Activated CD8-positive, alpha-beta memory T cell treated with anti-CD3 and anti-CD28 coated beads, Interleukin-2, amount 50 U/mL, for 1 hour (primary cell): ENCODE measurements around the gene APOL5.
"Not testable (repeated sequence)": the region's sequence is repeated elsewhere in the genome, so short reads cannot be mapped to it uniquely, and the experiment has no call there.

Experiments
- DNase-seq: peaks from one replicate; pipeline ENCODE4 v3.0.0-alpha.2; 2020; ENCODE audit errors: extremely low read depth

APOL5 gene, protein sequence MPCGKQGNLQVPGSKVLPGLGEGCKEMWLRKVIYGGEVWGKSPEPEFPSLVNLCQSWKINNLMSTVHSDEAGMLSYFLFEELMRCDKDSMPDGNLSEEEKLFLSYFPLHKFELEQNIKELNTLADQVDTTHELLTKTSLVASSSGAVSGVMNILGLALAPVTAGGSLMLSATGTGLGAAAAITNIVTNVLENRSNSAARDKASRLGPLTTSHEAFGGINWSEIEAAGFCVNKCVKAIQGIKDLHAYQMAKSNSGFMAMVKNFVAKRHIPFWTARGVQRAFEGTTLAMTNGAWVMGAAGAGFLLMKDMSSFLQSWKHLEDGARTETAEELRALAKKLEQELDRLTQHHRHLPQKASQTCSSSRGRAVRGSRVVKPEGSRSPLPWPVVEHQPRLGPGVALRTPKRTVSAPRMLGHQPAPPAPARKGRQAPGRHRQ

DNA sequence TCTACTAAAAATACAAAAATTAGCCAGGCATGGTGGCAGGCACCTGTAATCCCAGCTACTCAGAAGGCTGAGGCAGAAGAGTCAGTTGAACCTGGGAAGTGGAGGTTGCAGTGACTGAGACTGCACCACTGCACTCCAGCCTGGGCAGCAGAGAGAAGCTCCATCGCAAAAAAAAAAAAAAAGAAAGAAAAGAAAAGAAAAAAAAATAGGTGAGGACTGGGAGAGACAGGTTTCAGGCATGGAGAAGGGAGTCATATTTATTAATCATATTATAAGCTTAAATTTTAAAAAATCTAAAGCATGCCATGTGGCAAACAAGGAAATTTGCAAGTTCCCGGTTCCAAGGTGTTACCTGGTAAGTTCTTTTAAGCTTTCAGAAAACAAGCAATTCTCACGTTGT, at the start of gene APOL5:
Gene APOL5, plus strand, starts transcription at position 301 of the 400 bp plus-strand sequence. Its CDS starts 0 bp downstream, at position 301.
- no peak for DNase-seq

DNA sequence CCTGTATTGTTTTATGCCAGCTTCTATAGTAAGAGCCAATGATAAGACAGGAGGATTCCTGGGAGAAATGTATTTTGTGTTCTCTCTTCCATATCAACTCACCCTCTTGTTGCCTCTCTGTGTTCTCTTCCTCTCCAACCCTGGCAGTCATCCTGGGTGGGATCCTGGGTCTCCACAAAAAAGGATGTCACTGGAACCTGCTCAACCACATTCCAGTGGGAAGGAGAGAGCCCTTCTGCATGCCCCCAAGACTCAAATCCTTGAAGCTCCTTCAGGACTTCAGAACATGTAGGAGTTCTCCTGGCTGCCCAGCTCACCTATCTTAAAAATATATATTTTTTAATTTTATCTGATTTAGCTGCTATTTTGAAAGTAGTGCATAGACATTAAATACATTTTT, 43.3 kb upstream of the APOL5 start:
- no peak for DNase-seq

DNA sequence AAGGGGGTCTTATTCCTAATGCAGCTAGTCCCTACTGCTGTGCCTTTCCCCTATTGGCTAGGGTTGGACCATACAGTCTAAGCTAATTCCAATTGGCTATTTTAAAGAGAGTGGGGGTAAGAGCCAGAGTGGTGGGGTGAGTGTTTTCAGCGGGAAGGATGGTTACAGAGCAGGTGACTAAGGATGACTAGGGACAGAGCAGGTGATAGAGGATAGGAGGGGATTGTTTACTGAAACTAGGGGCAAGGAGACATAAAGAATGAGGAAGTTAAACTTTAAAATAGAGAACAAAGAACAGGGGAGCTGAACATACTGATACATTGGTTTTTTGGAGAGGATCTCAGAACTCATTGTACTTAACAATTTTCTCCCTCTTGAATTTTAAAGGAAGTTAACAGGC, 41.6 kb upstream of the APOL5 start:
- DNase-seq, result not testable (repeated sequence)

DNA sequence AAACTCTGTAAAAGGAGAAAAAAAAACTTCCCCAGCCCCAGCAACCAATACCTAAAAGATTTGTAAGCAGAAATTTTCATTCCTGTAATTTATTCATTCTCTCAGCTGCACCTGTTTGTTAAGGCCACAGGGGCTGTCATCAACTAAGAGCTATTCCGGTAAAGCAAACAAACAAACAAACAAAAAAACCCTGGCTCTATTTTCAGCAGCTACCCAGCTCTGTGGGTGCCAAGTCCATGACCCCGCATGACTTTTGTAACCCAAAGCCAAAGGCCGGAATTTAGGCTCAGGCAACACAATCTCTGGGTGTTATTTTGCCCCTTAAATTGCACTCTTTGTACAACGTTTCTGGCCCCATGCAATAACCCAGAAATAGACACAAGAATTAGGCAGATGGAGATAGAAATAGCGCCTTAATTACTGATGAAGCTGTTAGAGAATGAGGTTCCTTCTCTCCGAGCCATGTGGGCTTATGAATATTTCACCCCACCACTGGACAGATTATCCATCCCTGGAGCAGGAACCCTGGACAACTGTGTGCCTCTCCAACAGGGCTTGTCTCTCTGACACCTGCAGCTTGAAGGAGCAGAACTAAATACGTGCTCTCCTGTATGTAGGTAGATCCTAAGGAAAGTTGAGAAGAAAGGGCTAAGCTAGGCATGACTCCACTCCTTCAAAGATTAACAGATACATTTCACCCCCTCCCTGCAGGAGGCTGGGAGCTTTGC, 40.0 kb upstream of the APOL5 start:
- no peak for DNase-seq

DNA sequence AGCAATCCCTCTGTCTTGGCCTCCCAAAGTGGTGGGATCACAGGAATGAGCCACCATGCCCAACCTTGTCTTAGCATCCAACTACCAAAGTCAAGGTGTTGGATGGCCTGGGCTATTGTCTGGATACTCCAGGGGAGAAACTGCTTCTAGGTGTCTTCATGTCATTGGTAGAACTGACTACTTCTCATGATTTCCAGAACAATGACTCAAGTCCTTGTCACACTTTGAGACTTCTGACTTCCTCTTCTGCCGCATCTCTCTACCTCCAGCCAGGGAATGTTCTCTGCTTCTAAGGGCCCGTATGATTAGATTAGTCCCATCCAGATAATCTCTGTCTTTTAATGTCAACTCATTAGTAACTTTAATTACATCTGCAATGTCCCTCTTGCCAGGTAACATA, 38.8 kb upstream of the APOL5 start:
- no peak for DNase-seq

DNA sequence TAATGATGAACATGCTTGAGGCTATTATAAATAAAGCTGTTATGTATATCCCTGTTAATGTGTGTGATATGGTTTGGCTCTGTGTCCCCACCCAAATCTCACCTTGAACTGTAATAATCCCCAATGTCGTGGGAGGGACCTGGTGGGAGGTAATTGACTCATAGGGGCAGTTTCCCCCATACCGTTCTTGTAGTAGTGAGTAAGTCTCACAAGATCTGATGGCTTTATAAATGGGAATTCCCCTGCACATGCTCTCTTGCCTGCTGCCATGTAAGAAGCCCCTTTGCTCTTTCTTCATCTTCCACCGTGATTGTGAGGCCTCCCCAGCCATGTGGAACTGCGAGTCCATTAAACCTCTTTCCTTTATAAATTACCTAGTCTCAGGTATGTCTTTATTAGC, 38.2 kb upstream of the APOL5 start:
- not testable (repeated sequence) for DNase-seq

DNA sequence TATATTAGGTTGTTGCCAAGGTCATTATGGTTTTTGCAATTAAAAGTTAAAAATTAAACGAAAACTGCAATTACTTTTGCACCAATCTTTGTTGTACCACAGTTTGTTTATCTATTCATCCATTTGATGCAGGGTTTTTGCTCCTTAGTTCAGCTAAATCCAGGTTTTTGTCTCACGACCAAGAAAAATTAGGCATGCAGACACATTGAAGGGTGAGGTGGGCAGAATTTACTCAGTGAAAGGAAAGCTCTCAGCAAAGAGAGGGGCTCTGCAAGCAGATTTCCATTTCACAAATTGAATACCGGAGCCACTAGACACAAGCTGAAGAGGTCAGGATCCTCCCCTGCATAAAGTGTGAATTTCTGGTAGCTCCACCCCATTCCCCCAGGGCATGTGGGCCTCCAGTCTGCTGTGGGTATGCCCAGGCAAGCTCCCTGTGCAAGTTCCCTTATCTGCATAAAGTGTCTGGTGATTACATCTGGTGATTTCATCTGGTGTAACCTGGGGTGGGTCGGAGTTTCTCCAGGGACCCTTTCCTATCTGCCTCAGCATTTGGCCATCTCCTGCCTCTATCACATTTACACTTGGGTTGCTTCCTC, 36.1 kb upstream of the APOL5 start:
- no peak for DNase-seq

DNA sequence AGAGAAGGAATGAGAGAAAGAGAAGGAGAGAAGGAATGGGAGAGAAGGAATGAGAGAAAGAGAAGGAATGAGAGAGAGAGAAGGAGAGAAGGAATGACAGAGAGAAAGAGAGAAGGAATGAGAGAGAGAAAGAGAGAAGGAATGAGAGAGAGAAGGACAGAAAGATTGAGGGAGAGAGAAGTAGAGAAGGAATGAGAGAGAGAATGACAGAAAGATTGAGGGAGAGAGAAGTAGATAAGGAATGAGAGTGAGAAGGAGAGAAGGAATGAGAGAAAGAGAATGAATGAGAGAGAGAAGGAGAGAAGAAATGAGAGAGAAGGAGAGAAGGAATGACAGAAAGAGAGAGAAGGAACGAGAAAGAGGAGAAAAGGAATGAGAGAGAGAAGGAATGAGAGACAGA, 34.1 kb upstream of the APOL5 start:
- DNase-seq, result no peak

DNA sequence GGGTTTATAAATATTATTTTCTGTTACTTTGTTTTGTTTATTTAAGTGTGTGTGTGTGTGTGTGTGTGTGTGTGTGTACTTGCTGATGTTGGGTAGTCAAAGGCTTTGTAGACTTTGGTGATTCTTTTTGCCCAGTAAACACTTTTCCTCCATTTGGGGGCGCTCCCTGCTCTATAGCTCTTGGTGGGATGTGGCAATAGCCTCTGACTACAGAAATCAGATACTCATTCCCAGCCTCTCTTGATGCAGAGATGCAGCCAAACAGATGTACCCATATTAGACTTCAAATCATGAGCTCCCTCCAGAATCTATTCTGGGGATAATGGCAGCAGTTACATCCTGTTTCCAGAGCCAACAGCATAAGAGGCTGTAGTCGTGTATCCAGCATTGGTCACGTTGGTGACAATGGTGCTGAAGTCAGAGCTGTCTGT, 33.4 kb upstream of the APOL5 start:
- no peak for DNase-seq

DNA sequence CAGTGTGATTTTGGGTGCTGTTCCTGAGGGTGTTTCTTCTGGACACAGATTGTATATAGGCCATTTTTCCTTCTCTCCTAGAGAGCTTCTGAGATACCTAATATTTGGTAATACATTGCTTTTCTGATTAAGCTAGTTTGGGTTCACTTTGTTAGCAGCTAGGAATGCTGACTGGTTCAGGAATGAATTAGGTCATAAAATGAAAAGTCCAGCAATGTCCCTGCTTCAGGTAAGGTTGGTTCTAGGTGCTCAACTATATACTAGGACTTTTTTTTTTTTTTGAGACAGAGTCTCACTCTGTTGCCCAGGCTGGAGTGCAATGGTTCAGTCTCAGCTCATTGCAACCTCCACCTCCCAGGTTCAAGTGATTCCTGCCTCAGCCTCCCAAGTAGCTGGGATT, 32.9 kb upstream of the APOL5 start:
- DNase-seq, result no peak

DNA sequence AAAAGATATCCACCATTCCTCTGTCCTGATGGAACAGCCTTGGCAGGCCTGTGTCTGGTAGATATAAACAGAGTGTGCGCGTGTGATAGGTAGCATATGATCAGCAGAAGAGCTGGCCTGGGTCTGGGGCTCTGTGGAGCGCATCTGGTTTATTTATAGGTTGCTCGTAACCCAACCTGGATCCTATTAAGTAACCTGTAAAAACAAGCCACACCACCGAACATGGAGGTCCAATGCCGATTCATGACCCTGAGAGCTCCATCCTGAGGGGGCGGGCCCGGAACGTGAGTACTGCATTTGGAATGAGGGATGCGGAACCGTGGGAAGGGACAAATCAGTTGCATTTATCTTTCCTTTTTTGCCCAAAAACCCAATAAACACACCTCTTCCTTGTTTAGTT, 31.9 kb upstream of the APOL5 start:
- DNase-seq, result no peak

DNA sequence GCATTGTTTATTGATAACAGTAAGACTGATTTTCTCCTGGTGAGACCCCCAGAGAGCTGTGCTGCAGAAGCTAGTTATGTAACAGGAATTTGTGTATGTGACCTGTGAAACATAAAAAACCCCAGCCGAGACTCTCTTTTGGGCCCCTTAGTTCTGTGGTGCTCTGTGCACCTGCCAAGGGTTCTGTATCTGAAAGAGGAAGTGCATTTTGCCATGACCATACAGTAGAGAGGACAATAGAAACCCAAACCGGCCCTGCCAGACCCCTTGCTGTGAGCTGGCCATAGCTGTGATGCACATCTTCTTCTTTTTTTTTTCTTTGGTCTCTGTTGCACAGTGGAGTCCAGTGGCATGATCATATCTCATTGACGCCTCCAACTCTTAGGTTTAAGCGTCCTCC, 31.4 kb upstream of the APOL5 start:
- no peak for DNase-seq

DNA sequence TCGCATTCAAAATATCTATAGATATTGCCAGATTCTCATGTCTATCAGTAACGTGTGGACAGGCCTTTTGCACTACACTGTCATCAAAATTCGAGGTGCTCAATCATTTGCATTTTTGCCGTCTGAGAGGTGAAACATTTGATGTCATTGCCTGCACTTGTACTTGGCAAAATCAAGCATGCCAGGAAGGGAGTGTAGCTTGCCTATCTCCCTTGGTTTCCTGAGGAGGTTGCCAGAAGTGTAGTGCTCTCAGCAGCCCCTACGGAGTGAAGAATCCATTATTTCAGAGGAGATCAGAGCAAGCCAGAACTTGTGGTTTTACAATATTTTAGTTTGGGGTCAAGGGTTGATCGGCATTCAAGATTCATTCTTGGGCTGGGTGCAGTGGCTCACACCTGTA, 30.2 kb upstream of the APOL5 start:
- DNase-seq, result no peak

DNA sequence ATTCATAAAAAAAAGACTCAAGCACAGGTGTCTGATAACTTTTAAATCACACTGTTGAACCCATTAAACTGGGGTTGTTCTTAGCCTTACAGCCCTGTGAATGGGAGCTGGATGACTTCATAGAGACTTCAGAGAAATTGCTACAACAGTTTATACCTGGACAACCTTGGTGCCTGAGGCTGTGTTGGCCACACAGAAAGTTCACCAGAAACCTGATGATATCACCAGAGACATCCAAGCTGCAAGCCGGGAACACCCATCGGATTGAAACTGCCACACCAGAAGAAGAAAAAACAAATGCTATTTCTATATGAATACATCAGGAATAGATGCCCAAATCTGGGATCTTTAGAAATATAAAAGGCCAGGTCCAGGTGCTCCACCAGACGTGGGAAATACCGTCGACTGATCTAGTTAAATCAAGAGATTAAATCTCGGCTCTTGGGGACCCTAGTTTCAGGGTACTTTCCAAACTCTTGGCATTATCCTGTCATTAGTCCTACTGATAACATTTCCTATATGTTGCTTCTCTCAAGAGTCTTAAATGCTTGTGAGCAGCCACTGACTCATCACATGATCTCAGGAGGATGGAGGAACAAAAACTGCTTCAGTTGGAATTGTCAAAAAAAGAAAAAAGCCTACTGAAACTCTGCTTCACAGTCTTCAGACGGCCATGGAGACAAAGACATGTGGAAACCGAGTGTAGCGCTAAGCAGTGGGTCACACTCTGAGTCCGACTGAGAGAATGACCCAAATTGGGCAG, 28.6 kb upstream of the APOL5 start:
- no peak for DNase-seq

DNA sequence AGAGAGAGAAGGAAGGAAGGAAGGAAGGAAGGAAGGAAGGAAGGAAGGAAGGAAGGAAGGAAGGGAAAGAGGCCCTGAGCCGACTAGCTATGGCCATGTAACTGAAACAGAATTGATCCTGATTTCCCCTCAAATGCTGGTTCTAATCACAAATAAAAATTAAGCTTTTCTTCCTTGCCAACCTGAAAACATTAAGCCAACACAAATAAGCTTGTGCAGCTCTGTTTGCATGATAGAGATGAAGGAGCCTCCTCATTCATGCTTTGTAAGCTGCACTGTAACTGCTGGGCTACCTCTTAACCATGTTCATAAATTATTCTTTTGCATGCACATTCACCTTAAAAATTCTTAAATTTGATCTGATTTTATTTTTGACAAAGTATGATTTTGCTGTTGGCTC, 27.7 kb upstream of the APOL5 start:
- no peak for DNase-seq

DNA sequence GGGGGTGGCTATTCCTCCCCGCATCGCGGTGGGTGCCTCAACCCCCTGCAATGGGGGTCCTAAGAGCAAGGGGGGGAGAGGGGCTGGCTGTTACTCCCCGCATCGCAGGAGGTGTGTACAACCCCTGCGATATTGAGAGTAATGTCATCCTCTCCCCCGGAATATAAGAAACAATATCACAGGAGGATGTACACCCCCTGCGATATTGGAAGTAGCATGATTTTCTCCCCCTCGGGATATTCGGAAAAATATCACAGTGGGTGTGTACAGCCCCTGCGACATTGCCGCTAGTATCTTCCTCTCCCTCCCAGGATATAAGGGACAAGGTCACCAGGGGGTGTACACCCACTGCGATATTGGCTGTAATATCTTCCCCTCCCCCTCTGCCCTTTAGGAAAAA, 22.5 kb upstream of the APOL5 start:
- DNase-seq, result no peak

DNA sequence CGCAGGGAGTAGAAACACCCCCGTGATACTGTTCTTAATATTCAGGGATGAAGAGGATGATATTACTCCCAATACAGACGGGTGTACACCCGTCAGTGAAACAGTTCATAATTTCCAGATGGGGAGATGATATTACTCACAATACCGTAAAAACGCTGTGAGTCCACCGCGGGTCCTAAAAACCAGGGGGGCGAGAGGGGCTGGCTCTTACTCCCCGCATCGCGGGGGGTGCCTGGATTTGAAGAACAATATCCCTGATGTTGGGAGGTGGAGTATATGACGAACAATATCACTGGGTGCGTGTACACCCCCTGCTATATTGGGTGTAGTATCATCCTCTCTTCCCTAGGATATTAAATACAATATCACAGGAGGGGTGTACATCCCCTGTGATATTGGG, 20.5 kb upstream of the APOL5 start:
- no peak for DNase-seq

DNA sequence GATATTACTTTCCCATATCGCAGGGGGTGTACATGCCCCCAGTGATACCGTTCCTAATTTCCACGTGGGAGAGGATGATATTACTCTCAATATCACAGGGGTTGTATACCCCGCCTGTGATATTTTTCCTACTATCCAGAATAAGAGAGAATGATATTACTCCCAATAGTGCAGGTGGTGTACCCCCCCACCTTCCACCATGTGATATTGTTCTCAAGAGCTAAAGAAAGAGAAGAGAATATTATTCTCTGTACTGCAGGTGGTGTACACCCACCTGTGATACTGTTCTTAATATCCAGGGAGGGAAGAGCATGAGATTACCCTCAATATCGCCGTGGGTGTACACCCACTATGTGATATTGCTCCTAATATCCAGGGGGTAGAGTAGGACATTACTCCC, 17.8 kb upstream of the APOL5 start:
- DNase-seq, result not testable (repeated sequence)

DNA sequence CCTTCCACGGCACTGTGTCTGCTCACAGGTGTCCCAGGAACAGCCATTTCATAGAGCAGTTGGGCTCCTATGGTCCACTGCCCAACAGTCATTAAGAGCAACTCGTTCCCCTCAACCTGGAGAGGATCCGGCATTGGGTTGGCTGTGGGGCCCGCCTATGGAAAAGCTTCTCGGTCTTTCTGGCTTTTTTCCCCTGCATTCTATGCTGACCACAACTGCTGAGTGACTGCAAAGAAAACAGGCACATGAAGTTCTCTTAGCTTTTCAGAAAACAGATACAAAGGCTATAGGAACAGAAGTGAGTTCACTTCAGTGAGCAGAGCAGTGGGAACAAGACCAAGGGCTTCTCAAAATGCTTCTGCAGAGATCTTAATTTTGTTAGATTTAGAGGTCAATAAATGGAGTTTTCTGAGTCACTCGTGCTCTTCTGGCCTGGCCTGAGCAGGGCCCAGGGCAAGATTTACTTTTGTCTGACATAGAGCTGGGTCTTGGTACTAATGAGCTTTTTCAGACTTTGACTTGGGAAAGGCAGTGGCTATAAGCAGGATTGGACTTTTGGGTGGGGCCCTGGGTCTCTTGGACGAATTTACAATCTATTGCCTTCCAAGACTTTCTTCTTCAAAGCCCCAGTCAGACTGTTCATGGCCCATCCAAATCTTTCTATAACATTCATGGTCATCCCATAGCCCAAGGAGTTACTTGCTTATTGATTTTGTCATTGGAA, 13.6 kb upstream of the APOL5 start:
- DNase-seq, result no peak

DNA sequence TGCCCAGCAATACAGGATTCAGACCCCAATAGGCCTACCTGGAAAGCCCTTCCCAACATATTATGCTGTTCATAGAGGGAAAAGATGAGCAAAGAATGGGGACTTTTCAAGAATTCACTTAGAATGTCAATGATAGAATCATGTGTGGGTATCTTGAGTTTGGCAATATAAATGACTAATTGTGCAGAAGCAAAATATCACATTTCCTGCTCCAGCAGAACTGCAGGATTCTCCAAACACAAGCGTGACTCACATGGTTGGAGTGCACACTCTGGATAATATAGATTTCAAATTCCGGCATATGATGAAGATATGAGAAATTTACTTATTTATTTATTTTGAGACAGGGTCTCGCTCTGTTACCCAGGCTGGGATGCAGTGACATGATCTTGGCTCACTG, 12.5 kb upstream of the APOL5 start:
- DNase-seq, result no peak

DNA sequence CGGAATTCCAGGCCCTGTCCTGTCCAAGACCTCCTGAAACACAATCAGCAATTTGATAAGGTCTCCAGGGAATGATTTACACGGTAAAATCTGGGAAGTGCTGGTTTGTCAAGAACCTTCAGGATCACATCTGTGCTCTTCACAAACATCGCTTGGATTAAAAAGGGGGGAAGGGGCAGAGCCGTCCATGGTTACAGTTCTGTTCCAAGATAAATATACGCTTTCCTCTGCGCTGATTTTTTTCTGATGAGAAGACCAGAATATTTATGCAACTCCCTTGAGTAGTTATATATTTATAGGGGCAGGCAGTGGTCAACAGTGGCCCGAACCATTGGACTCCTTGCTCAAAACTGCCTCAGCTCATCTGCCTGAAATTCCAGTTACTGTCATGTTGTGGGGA, 9.2 kb upstream of the APOL5 start:
- DNase-seq, result no peak
